Globus pallidus (tissue), 1 donor: ENCODE results near the gene ATP9A.
"Not testable (repeated sequence)": the region's sequence is repeated elsewhere in the genome, so short reads cannot be mapped to it uniquely, and the experiment has no call there.

ENCODE experiments used
- DNase-seq: peaks from one replicate; pipeline ENCODE4 v3.0.0-alpha.2; 2015; ENCODE audit warnings: low spot score

Gene ATP9A, protein sequence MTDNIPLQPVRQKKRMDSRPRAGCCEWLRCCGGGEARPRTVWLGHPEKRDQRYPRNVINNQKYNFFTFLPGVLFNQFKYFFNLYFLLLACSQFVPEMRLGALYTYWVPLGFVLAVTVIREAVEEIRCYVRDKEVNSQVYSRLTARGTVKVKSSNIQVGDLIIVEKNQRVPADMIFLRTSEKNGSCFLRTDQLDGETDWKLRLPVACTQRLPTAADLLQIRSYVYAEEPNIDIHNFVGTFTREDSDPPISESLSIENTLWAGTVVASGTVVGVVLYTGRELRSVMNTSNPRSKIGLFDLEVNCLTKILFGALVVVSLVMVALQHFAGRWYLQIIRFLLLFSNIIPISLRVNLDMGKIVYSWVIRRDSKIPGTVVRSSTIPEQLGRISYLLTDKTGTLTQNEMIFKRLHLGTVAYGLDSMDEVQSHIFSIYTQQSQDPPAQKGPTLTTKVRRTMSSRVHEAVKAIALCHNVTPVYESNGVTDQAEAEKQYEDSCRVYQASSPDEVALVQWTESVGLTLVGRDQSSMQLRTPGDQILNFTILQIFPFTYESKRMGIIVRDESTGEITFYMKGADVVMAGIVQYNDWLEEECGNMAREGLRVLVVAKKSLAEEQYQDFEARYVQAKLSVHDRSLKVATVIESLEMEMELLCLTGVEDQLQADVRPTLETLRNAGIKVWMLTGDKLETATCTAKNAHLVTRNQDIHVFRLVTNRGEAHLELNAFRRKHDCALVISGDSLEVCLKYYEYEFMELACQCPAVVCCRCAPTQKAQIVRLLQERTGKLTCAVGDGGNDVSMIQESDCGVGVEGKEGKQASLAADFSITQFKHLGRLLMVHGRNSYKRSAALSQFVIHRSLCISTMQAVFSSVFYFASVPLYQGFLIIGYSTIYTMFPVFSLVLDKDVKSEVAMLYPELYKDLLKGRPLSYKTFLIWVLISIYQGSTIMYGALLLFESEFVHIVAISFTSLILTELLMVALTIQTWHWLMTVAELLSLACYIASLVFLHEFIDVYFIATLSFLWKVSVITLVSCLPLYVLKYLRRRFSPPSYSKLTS

DNA sequence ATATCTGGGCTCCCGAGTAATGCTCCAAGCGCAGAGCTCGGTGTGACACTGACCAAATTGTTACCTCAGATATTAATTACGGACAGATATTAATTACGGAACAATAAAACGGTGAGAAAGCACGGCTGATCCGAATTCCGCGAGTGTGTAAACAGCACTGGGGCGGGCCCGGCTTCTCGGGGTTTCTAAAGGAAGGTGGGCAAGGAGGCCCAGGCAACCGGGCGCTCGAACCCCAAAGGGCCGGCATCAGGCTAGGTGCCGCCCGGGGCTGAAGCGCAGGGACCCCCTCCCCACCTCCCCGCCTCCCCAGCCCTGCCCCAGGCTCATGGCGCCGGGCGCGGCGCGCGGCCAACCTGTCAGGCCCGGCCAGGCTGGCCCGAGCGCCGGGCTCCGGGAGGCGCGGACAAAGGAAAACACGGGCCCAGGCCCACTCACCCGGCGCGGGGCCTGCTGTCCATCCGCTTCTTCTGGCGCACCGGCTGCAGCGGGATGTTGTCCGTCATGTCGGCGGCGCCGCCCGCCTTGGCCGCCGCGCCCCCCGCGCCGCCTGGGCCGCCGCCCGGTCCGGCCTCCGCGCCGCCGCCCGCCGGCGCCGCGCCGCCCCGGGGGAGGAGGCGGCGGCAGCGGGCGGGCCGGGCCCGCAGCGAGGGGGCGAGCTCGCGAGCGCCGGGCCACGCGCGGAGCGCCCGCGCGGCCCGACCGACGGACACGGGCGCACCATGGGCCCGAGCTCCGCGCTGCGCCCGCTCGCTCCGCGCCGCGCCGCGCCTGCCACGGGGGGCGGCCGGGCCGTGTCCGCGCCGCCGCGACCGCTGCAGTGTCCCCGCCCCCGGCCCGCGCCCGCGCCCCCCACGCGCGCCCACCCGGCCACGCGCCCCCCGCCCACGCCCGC lies at the start of gene ATP9A:
TSS of gene ATP9A (minus strand) at position 524 of the 892 bp plus-strand sequence. CDS start at position 503, 21 bp downstream.
- DNase-seq, result no peak

DNA sequence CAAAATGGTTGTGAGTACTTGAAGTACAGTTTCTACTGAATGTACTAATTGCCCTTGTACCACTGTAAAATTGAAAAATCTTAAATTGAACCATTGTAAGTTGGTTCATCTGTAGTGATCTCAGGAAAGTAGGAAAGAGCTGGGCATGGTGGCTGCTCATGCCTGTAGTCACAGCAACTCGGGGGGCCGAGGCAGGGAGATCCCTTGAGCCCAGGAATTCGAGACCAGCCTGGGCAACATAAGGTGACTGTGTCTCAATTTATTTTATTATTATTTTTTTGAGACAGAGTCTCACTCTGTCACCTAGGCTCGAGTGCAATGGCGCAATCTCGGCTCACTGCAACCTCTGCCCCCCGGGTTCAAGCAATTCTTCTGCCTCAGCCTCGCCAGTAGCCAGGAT lies 48.7 kb upstream of the ATP9A start:
- DNase-seq, result not testable (repeated sequence)

DNA sequence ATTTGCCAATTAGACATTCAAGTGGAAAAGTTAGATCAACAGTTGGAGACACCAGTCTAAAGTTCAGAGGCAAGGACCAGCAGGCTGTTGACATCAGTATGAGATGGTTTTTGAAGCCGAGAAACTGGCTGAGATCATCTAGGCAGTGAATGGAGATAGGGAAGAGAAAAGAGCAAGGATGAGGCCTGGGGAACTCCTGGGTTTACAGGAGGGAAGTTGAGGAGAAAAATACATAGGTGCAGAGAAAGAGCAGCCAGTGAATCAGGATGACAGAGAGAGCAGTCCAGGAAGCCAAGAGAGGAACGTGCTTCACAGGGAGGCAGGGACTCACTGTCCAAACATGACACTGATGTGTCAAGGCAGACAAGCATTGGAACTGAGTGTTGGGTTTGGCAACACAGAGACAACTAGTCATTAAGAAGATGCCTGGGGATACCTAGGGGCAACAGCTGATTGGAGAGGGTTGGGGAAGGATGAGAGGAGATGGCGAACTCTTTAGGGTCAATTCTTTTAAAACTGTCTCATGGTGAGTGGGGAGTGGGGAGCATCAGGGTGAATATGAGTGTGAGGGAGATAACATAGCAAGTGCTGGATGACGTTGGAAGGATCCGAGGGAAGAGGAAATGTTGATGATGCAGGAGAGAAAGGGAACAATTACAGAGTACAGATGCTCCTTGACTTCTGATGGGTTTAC lies 47.3 kb upstream of the ATP9A start:
- no peak for DNase-seq

DNA sequence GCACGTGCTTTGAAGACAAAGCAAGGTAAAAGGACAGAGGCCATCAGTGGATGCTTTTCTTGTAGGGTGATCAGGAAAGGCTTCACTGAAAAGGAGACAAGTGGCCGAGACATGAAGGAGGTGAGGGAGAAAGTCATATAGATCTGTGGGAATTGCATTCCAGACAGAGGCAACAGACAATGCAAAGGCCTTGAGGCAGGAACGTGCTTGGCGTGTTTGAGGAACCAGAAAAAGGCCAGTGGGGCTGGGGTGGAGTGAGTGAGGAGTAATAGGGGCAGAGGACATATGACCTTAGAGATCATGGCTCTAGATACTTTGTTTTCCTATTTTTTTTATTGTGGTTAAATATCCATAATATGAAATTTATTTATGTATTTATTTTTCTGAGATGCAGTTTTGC lies 44.7 kb upstream of the ATP9A start:
- no peak for DNase-seq

DNA sequence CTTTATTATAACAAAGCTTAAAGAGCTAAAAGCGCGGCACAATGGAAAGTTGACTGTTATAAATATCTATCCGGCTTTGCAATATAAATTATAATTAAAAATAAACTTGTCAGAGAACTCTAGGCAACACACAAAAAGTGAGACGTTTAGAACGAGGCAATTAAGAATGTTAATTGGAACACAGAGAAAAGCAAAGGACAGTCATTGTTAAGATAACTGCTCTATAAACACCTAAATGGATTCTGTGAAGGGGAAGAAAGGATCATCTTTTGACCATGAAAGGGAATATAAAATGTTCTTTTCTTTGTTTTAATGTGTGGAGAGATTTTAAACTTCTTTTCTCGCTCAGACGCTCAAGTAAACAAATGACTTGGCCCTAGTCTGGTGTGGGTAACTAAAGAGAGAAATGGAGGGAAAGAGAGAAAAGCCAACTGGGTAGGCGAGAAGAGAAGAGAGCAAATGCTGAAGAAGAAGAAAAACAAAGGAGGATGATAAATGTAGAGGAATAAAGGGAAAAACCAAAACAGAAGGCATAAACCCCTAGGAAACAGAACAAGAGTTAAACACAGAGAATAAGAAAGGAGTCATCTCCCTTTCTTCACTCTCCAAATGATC lies 43.4 kb upstream of the ATP9A start:
- DNase-seq, result no peak

DNA sequence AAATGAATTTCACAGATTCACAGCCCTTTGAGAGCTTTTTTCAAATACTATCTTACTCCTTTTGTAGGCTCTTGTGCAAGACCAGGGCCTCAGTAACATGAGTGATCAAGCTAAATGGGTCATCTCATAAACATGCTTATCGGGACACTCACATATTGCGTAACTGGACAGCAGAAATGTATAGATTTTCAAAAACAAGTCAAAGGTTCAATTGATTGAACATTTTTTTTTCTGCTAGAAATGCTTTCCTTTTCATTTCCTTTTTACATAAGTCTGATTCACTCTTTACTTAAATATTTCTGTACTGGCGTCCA lies 42.8 kb upstream of the ATP9A start:
- no peak for DNase-seq

DNA sequence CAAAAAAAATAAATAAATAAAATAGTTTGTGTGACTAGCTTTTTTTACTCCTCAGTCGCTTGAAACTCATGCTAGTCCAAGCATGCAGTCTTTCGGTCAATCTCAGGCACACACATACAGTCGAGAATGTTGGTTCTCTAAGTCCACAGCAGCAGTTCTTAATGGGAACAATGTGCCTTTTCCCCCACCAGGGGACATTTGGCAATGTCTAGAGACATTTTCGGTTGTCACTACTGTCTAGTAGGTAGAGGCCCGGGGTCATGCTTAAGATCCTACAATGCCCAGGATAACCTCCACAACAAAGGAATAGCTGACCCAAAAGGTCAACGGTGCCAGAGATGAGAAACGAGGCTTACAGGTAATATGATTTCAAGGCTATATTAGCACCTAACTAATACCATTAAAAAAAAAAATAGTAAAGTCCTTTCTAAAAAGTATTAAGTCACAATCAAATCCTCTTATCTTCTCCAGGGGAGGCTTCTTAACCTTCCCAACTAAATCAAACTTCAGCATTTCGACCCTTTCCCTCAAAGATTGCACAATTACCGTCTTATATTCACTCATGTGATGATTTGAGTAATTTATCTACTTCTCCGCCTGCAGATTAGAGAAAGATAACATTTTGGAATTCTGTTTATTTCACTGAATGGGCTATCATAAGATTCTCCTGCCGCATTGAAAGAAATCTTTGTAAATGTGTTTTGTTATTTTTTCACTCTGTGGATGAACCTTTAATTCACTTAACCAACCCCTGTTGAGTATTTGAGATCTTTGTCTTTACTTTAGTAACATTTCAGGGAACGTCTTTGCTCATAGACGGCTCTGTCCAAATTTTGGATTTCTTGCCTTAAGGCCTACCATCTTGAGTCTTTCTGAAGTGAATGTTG lies 42.2 kb upstream of the ATP9A start:
- DNase-seq, result no peak

DNA sequence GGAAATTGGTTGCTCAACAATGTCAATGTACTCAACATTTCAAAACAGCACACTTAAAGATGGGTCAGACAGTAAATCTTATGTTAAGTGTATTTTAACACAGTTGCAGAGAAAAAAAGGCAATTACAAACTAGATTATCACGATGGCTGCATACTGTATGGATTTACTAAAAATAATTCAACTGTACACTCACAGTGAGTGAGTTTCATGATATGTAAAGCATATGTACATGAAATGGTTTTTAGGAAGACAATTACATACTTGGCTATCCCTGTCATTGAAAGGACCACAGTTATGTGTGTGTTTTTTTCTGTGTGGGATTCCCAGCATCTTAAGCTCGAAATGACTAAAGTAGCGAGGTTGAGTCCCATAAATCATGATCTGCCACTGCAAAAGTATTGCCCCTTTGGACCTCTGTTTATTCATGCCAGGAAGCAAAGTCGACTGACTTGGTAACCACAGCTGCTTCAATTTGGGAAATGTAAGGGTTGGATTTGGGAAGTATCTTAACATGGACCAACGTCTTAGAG lies 39.6 kb upstream of the ATP9A start:
- DNase-seq, result no peak

DNA sequence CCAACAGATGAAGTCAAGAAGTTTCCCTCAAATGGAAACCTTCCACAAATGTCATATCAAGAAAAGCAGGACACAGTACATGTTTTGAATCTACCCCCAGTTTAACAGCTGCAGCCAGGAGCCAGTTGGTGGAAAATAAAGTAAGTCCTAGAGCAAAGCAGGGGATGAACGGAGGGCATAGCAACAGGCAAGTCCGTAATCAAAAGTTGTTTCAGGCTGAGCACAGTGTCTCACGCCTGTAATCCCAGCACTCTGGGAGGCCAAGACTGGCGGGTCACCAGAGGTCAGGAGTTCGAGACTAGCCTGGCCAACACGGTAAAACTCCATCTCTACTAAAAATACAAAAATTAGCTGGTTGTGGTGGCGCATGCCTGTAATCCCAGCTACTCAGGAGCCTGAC lies 36.6 kb upstream of the ATP9A start:
- no peak for DNase-seq

DNA sequence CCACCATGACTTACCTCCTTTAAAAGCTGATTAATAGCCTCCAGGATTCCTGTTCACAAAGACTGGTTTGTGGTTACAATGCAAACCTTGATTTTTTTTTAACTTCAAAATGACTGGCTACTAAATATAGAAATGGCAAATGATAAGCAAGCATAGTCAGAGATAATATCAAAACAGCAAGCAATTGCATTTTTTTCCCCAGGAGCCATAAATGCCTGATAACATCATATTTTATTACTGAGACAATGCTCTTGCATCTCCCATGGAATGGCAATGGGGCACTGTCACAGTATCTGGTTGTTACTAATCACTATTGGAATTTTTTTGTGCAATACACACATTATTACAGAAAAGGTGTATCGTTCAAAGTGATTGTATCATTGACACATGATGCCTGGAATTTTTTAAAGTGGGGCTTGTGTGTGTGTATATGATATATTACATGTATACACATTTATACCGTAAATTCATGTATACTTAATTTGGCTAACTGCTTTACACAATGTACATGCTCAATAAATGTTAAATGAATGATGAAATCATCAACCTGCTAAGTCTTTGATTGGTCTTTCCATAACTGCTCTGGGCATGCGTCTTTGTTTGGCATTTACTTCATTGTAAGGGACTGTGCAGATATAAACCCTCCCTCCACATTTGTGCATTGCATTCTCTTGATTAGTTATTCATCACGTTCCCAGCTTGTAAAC lies 35.1 kb upstream of the ATP9A start:
- DNase-seq, result no peak

DNA sequence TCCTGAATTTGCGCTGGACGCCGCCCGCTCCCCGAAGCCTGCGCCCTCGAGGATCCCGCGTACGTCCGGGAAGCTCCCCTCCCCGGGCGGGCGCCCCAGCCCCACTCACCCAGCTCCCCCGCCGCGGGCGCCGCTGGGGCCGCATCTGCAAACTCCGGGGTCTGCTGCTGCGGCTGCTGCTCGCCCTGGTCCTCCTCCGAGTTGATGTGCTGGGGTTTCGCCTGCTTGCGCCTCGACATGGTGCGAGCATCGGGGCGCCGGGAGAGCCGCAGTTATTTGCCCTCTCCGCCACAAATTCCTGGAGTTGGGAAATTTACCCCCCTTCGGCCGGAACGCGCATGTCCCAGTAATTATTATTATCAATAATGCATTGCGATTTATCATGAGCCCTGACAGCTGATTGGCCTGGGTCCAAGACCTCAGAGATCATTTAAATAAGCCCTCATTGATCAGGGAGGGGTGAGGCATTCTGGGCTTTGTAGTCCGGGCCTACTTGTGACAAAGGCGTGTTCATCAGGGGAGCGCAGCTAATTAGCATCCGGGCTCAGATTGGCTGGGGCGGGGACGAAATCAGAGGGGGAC lies 34.1 kb upstream of the ATP9A start, which contains the start of gene SALL4:
TSS of gene SALL4 (minus strand) at position 352 of the 582 bp plus-strand sequence. CDS start at position 239, 113 bp downstream.
- no peak for DNase-seq

DNA sequence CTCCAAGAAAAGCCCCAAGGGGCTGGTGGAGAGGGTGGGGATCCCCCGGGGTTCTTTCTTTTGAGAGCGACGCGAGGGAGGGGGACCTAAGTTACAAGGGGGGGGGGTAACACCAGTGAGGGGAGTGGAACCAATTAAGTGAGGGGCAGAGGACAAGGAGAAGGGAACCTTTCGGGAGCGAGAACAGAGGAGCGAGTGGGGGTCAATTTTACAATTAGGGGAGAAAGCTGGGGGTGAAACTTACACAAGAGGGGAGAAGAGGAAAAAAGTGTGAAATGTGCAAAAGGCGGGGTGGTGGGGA lies 33.6 kb upstream of the ATP9A start:
- DNase-seq, result no peak

DNA sequence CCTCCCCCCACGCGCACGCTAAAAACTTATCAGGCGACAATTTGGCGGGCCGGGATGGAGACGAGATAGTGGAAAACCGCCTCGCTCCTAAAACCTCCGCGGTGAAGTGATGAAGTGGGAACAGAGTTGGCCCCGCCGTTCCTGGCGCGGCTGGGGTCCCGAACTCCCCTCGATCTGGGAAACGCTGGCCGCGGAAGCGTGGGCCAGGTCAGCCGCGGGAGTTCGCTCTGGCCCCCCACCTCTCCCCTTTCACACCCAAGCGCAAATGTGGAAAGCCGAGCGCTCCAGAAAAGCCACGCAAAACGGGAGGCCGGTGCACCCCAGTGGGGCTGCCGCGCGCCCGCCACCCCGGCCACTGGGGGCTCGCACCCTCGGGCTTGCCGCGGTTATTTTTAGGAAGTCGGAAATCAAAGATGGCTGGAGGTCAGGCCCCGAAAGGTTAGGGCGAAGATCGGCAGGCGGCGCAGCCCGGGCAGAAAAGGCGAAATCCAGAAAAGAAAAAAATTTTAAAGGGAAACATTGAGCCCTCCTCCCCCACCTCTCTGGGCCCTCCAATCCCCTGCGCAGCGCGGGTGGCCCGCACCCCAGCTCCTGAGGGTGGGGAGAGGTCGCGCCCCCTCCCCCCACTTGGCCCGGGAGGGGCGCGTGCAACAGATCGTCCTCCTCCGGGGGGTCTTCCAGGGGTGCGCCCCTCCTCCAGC lies 33.1 kb upstream of the ATP9A start:
- no peak for DNase-seq

DNA sequence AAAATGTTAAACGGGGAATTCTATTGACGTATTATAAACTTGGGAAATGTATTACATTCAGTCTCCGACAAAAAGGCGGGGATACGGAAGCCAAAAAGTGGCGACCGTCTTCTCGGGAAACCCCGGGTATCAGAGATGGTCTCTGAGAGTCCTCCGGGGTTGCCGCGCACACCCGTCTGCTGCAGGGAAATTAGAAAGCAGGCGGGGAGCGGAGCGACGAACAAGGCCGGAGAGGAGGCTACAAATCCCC lies 32.6 kb upstream of the ATP9A start:
- no peak for DNase-seq

DNA sequence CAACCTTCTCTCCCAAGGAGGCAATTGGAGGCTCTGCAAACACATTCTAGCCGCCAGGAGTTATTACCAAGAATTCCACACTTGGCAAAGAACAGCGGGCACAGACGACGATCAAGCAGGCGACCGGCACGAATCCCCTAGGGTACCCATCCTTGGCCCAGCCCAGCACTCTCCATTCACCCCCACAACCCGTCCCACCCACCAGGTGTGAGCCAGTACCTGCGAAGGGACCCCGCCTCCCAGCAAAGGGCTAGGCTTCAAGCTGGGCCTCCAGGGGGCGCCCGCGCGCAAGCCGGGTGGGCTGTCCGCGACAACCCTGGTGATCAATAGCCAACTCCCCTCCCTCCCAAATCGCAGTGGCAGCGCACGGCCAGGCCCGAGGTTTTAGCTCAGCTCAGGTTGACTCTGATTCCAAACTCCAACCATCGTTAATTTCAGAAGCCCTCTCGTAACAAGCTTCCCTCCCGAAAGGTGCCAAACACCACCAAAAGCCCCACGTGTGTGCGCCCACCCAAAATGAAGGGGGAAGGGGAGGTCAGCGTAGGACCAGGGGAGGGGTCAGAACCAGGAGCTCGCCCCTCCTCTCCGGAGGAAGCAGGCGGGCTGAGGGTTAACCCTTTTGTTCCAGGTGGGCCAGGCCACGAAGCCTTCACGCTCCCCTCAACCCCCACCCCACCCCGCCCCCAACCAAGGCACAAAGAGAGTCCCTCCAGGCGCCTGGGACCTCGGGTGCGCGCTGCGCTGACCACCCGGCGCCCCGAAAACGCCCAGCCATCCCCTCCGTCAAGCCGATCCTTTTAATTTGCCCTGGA lies 32.1 kb upstream of the ATP9A start:
- peak; percentile 17 for DNase-seq

DNA sequence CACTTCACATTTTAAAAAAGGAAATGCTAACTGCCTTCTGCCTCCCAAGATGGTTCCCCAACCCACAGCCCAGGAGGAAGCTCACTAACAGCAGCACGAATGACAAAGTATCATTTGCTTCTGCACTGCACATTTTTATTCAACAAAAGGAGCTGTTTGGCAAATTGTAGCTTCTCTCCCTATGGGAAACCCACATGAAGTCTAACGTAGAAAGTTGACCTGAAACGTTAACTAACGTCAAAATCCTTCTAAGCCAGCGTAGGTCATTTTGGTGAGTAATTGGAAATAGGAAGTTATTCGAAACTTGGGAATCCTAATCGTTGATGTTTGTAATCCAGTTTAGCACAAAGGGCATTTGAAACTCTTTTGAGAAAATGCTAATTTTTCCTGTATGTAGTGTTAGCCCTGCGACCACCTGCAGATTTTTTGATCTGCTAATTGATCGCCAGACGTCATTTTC lies 31.2 kb upstream of the ATP9A start:
- DNase-seq, result no peak

DNA sequence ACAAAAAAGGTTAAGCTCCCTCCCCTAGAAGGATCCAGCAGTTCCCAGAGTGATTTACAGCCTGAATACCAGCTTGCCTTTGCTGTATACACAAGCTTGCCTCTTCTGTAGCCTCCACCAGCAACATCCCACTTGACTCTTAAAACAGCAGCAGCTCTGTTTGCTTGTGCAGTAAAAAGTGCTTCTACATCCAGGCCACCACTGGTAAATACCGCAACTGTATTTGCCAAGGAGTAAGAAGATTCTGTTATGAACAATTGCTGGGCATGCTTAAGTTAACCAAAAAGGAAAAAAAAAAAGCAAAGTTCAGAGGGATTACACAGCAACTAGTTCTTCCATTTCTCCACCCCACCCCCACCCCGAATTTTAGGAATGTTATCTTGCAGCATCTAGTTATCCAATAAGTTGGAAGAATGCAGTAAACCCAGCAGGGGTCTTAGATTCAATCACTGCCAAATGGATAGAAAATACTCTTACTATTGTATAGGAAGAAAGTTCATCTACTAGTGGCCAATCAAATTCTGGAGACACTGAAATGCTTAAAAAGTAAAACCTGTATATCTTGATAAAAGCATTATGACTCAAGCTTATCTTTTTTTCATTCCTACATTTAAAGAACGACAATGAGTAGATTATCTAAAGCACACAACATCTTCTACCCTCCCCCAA lies 29.3 kb upstream of the ATP9A start:
- no peak for DNase-seq
